Osteocyte (in vitro differentiated cells): ENCODE results near the gene CORO1C. TPM values are rescaled to one million over a fixed set of nuclear protein-coding genes. Genes with fewer than 3 reads are reported as not detected.
A peak's percentile ranks its signal among the peaks of the same experiment; 100 is the strongest.
"Not testable (repeated sequence)": the region's sequence is repeated elsewhere in the genome, so short reads cannot be mapped to it uniquely, and the experiment has no call there.

Experiments used
- DNase-seq: peaks from one replicate; pipeline ENCODE4 v3.0.0; 2021; ENCODE audit warnings: mixed read lengths; ENCODE audit not compliant: unreplicated experiment; ENCODE audit errors: extremely low spot score
- H3K27ac Mint-ChIP-seq: one replicate; pipeline ENCODE4 v1.8.0; 2021; ENCODE audit warnings: mild to moderate bottlenecking, mixed read lengths; ENCODE audit not compliant: unreplicated experiment
- H3K27me3 Mint-ChIP-seq: one replicate; pipeline ENCODE4 v1.8.0; 2021; ENCODE audit warnings: mixed read lengths; ENCODE audit not compliant: unreplicated experiment
- H3K36me3 Mint-ChIP-seq: one replicate; pipeline ENCODE4 v1.8.0; 2021; ENCODE audit warnings: mixed read lengths; ENCODE audit not compliant: unreplicated experiment
- H3K4me1 Mint-ChIP-seq: one replicate; pipeline ENCODE4 v1.8.0; 2021; ENCODE audit warnings: mixed read lengths; ENCODE audit not compliant: unreplicated experiment
- H3K4me3 Mint-ChIP-seq: one replicate; pipeline ENCODE4 v1.8.0; 2021; ENCODE audit warnings: mild to moderate bottlenecking, moderate library complexity, mixed read lengths; ENCODE audit not compliant: unreplicated experiment
- H3K9me3 Mint-ChIP-seq: one replicate; pipeline ENCODE4 v1.8.0; 2021; ENCODE audit warnings: mixed read lengths; ENCODE audit not compliant: unreplicated experiment
- total RNA-seq: library from RNA; stranded (reverse); gene quantifications from 2 replicates; pipeline ENCODE4 v1.2.1, GENCODE V29; 2021
- TF ChIP-seq, protein P1 (sequence below): fragments of 200-600 bp; sonication (generic); IDR thresholded peaks from 2 replicates; pipeline ENCODE4 v1.5.0; 2021; ENCODE audit warnings: antibody characterized with exemption, mild to moderate bottlenecking, moderate library complexity

CORO1C gene
- total RNA-seq, 1 donor from 2014 or later: 234 TPM

DNA sequence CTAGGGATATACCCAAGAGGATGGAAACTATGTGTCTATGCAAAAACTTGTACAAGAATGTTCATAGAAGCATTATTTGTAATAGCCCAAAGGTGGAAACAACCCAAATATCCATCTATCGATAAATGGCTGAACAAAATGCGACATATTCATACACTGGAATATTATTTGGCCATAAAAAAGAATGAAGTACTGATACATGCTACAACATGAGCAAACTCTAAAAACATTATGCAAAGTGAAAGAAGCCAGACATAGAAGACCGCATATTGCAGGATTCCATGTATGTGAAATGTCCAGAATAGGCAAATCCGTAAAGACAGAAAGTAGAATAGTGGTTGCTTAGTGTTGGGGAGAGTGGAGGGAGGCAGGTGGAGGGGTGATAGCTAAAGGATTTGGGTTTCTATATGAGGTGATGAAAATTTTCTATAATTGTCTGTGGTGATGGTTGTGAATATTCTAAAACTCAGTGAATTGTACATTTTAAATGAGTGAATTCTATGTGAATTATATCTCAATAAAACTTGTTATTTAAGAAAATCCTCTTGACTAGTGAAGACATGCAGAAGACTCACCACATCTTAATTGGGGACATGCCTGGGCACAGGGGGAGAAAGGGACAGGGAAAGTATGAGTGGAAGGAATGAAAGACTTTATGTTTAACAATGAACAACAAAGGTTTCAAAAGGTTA, 67.8 kb downstream of the CORO1C start:
- peaks cover 14% of the 10 kb centered on the region for H3K36me3 Mint-ChIP-seq
- peak overlapping the region; percentile 90 for H3K27ac Mint-ChIP-seq
- H3K4me1 Mint-ChIP-seq: peaks cover 59% of the 10 kb centered on the region
- TF ChIP-seq, protein P1, sequence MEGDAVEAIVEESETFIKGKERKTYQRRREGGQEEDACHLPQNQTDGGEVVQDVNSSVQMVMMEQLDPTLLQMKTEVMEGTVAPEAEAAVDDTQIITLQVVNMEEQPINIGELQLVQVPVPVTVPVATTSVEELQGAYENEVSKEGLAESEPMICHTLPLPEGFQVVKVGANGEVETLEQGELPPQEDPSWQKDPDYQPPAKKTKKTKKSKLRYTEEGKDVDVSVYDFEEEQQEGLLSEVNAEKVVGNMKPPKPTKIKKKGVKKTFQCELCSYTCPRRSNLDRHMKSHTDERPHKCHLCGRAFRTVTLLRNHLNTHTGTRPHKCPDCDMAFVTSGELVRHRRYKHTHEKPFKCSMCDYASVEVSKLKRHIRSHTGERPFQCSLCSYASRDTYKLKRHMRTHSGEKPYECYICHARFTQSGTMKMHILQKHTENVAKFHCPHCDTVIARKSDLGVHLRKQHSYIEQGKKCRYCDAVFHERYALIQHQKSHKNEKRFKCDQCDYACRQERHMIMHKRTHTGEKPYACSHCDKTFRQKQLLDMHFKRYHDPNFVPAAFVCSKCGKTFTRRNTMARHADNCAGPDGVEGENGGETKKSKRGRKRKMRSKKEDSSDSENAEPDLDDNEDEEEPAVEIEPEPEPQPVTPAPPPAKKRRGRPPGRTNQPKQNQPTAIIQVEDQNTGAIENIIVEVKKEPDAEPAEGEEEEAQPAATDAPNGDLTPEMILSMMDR: no peak
- no peak overlapping the region for H3K4me3 Mint-ChIP-seq
- H3K27me3 Mint-ChIP-seq: no peaks in the 10 kb centered on the region
- no peaks in the 10 kb centered on the region for H3K9me3 Mint-ChIP-seq
- DNase-seq: no peak

GRCh38 chr12:108658115-108658514, 73.2 kb downstream of the CORO1C start:
- not testable (repeated sequence) for H3K4me3 Mint-ChIP-seq, H3K27ac Mint-ChIP-seq, DNase-seq, H3K9me3 Mint-ChIP-seq, H3K27me3 Mint-ChIP-seq
- H3K4me1 Mint-ChIP-seq: peaks cover 11% of the 10 kb centered on the region
- peaks cover 34% of the 10 kb centered on the region for H3K36me3 Mint-ChIP-seq

GRCh38 chr12:108657130-108657745, 74.1 kb downstream of the CORO1C start:
- DNase-seq: no peak
- TF ChIP-seq, protein P1: no peak
- Mint-ChIP-seq H3K4me3 (no peak overlapping the region), H3K9me3 (no peaks in the 10 kb centered on the region), H3K4me1 (peaks cover 3% of the 10 kb centered on the region), H3K27me3 (no peaks in the 10 kb centered on the region), H3K27ac (peak overlapping the region; percentile 12), H3K36me3 (peaks cover 36% of the 10 kb centered on the region)

- Mint-ChIP-seq H3K36me3 (peaks cover 35% of the 10 kb centered on the region), H3K27ac (peak overlapping the region; percentile 47)
- DNase-seq, H3K27me3 Mint-ChIP-seq, H3K9me3 Mint-ChIP-seq, H3K4me1 Mint-ChIP-seq, H3K4me3 Mint-ChIP-seq: not testable (repeated sequence)
Measured at GRCh38 chr12:108656247-108656646, 75.1 kb downstream of the CORO1C start.

DNA sequence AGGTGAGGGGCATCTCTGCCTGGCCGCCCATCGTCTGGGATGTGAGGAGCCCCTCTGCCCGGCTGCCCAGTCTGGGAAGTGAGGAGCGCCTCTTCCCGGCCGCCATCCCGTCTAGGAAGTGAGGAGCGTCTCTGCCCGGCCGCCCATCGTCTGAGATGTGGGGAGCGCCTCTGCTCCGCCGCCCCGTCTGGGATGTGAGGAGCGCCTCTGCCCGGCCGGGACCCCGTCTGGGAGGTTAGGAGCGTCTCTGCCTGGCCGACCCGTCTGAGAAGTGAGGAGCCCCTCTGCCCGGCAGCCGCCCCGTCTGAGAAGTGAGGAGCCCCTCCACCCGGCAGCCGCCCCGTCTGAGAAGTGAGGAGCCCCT, 75.5 kb downstream of the CORO1C start:
- H3K27ac Mint-ChIP-seq, H3K4me3 Mint-ChIP-seq, H3K27me3 Mint-ChIP-seq, H3K9me3 Mint-ChIP-seq, H3K4me1 Mint-ChIP-seq, DNase-seq: not testable (repeated sequence)
- H3K36me3 Mint-ChIP-seq: peaks cover 36% of the 10 kb centered on the region

- H3K4me3 Mint-ChIP-seq, H3K9me3 Mint-ChIP-seq, DNase-seq, H3K27me3 Mint-ChIP-seq, H3K4me1 Mint-ChIP-seq: not testable (repeated sequence)
- H3K36me3 Mint-ChIP-seq: peaks cover 42% of the 10 kb centered on the region
- H3K27ac Mint-ChIP-seq: peak overlapping the region; percentile 38
Measured at GRCh38 chr12:108654622-108655021, 76.7 kb downstream of the CORO1C start.

GRCh38 chr12:108653922-108654321, 77.4 kb downstream of the CORO1C start:
- no peaks in the 10 kb centered on the region for H3K27me3 Mint-ChIP-seq
- no peak overlapping the region for H3K4me3 Mint-ChIP-seq
- H3K9me3 Mint-ChIP-seq: no peaks in the 10 kb centered on the region
- no peak overlapping the region for H3K27ac Mint-ChIP-seq
- TF ChIP-seq, protein P1: no peak
- no peak for DNase-seq
- peaks cover 12% of the 10 kb centered on the region for H3K4me1 Mint-ChIP-seq
- peaks cover 49% of the 10 kb centered on the region for H3K36me3 Mint-ChIP-seq
